ENCODE results near the gene RARA.

The RARA gene

GRCh38 chr17:40309031-40309948 is at the start of gene RARA:
Gene RARA, plus strand, starts transcription at chr17:40309180. Its CDS starts 22,039 bp downstream, at chr17:40331219.
- peak in 1 of 2 experiments; percentile 10 for DNase-seq

GRCh38 chr17:40259505-40259904 is 49.5 kb upstream of the RARA start:
- no peak for DNase-seq

- no peak for DNase-seq
Measured at GRCh38 chr17:40260528-40260927, 48.5 kb upstream of the RARA start.

GRCh38 chr17:40264458-40265185 is 44.4 kb upstream of the RARA start:
- DNase-seq, result no peak

GRCh38 chr17:40265337-40265736 is 43.6 kb upstream of the RARA start:
- no peak for DNase-seq

- DNase-seq, result no peak
Measured at GRCh38 chr17:40266882-40267281, 42.1 kb upstream of the RARA start.

GRCh38 chr17:40268141-40268712 is 40.8 kb upstream of the RARA start:
- no peak for DNase-seq

- DNase-seq, result no peak
Measured at GRCh38 chr17:40278414-40278813, 30.6 kb upstream of the RARA start.

- DNase-seq, result no peak
Measured at GRCh38 chr17:40279402-40279801, 29.6 kb upstream of the RARA start.

GRCh38 chr17:40281663-40282062 is 27.3 kb upstream of the RARA start:
- DNase-seq, result no peak

- DNase-seq, result no peak
Measured at GRCh38 chr17:40283662-40284061, 25.3 kb upstream of the RARA start.

- no peak for DNase-seq
Measured at GRCh38 chr17:40284085-40284713, 24.8 kb upstream of the RARA start.

GRCh38 chr17:40286473-40286872 is 22.5 kb upstream of the RARA start:
- no peak for DNase-seq

- no peak for DNase-seq
Measured at GRCh38 chr17:40287159-40287493, 21.9 kb upstream of the RARA start.

- peak; percentile 99 for DNase-seq
Measured at GRCh38 chr17:40287494-40288369, 21.2 kb upstream of the RARA start, which contains the start of gene CDC6. Gene CDC6, plus strand, starts transcription at chr17:40287879. Its CDS starts 1,542 bp downstream, at chr17:40289421.

- DNase-seq, result peak; percentile 16 to 39
Measured at GRCh38 chr17:40290629-40291280, 18.2 kb upstream of the RARA start.

GRCh38 chr17:40291281-40291664 is 17.7 kb upstream of the RARA start:
- no peak for DNase-seq

- DNase-seq, result no peak
Measured at GRCh38 chr17:40293363-40293762, 15.6 kb upstream of the RARA start.

- no peak for DNase-seq
Measured at GRCh38 chr17:40295488-40296436, 13.2 kb upstream of the RARA start.

- no peak for DNase-seq
Measured at GRCh38 chr17:40297511-40297910, 11.5 kb upstream of the RARA start.
